HG02970 (cell line): ENCODE measurements around the gene HIPK2.
A peak's percentile ranks its signal among the peaks of the same experiment; 100 is the strongest.

Source experiments
- ATAC-seq: cut with Tn5 transposase; IDR thresholded peaks from one replicate; pipeline ENCODE4 v1.9.1; 2021; ENCODE audit warnings: mild to moderate bottlenecking, moderate library complexity, moderate number of reproducible peaks; ENCODE audit not compliant: unreplicated experiment, low FRiP score

HIPK2 gene

GRCh38 chr7:139784648-139785047 is 6.8 kb upstream of the HIPK2 start:
- no peak for ATAC-seq

GRCh38 chr7:139783647-139784385 is 6.0 kb upstream of the HIPK2 start:
- no peak for ATAC-seq

GRCh38 chr7:139782932-139783331 is 5.1 kb upstream of the HIPK2 start:
- no peak for ATAC-seq

- ATAC-seq, result peak; percentile 14
Observed at GRCh38 chr7:139777133-139777891, 486 bp downstream of the HIPK2 start.

GRCh38 chr7:139776486-139777132 is 1.2 kb downstream of the HIPK2 start:
- no peak for ATAC-seq

GRCh38 chr7:139775829-139776266 is 1.9 kb downstream of the HIPK2 start:
- ATAC-seq, result no peak

- no peak for ATAC-seq
Observed at GRCh38 chr7:139774376-139774775, 3.4 kb downstream of the HIPK2 start.

- ATAC-seq, result no peak
Observed at GRCh38 chr7:139773371-139773770, 4.4 kb downstream of the HIPK2 start.

- ATAC-seq, result no peak
Observed at GRCh38 chr7:139772873-139773272, 4.9 kb downstream of the HIPK2 start.

GRCh38 chr7:139772115-139772514 is 5.7 kb downstream of the HIPK2 start:
- ATAC-seq, result no peak

- no peak for ATAC-seq
Observed at GRCh38 chr7:139771001-139771956, 6.5 kb downstream of the HIPK2 start.

GRCh38 chr7:139769761-139770160 is 8.0 kb downstream of the HIPK2 start:
- ATAC-seq, result no peak

GRCh38 chr7:139769066-139769465 is 8.7 kb downstream of the HIPK2 start:
- no peak for ATAC-seq

GRCh38 chr7:139768249-139768824 is 9.5 kb downstream of the HIPK2 start:
- no peak for ATAC-seq

GRCh38 chr7:139767561-139767982 is 10.2 kb downstream of the HIPK2 start:
- peak; percentile 69 for ATAC-seq

GRCh38 chr7:139765143-139765542 is 12.7 kb downstream of the HIPK2 start:
- no peak for ATAC-seq

- ATAC-seq, result no peak
Observed at GRCh38 chr7:139763330-139763729, 14.5 kb downstream of the HIPK2 start.

GRCh38 chr7:139762886-139763285 is 14.9 kb downstream of the HIPK2 start:
- ATAC-seq, result no peak

GRCh38 chr7:139758388-139758787 is 19.4 kb downstream of the HIPK2 start:
- ATAC-seq, result no peak

GRCh38 chr7:139757968-139758367 is 19.8 kb downstream of the HIPK2 start:
- ATAC-seq, result no peak
